ENCODE measurements around the gene BLOC1S6. TPM values are rescaled to one million over a fixed set of nuclear protein-coding genes. Genes with fewer than 3 reads are reported as not detected.

Gene BLOC1S6
- total RNA-seq, 4 donors from 2014 or later, result 18.3 to 61.1 (median 32.0) TPM

DNA sequence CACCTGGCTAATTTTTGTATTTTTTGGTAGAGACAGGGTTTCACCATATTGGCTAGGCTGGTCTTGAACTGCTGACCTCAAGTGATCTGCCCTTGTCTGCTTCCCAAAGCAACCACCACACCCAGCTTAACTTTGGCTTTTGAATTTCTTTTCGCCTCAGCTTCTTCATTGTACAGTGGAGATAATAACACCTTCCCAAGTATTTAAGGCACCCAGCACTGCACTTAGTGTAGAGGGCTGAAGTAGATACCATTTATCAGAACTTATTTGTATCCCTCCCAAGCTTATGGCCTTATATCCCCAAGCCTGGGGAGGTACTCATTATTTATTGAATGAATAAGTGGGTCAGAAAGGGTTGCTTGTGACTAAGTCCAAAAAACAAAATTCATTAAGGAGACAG, 50.0 kb downstream of the BLOC1S6 start:
- H3K27ac ChIP-seq, result peak overlapping the region; percentile 70 to 85 (median 74)
- H3K4me1 ChIP-seq, result peaks cover 0 to 58% (median 10%) of the 10 kb centered on the region in 4 donors
- H3K9me3 ChIP-seq, result no peaks in the 10 kb centered on the region
- no peaks in the 10 kb centered on the region for H3K36me3 ChIP-seq
- H3K27me3 ChIP-seq, result no peaks in the 10 kb centered on the region
- peak overlapping the region in 3 of 4 donors; percentile 24 to 88 (median 28) for H3K4me3 ChIP-seq
- DNase-seq, result no peak
- TF ChIP-seq, protein P1, sequence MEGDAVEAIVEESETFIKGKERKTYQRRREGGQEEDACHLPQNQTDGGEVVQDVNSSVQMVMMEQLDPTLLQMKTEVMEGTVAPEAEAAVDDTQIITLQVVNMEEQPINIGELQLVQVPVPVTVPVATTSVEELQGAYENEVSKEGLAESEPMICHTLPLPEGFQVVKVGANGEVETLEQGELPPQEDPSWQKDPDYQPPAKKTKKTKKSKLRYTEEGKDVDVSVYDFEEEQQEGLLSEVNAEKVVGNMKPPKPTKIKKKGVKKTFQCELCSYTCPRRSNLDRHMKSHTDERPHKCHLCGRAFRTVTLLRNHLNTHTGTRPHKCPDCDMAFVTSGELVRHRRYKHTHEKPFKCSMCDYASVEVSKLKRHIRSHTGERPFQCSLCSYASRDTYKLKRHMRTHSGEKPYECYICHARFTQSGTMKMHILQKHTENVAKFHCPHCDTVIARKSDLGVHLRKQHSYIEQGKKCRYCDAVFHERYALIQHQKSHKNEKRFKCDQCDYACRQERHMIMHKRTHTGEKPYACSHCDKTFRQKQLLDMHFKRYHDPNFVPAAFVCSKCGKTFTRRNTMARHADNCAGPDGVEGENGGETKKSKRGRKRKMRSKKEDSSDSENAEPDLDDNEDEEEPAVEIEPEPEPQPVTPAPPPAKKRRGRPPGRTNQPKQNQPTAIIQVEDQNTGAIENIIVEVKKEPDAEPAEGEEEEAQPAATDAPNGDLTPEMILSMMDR (IDR thresholded peaks at IDR 0.05), result no peak
- TF ChIP-seq POLR2A (IDR thresholded peaks at IDR 0.05), result no peak

DNA sequence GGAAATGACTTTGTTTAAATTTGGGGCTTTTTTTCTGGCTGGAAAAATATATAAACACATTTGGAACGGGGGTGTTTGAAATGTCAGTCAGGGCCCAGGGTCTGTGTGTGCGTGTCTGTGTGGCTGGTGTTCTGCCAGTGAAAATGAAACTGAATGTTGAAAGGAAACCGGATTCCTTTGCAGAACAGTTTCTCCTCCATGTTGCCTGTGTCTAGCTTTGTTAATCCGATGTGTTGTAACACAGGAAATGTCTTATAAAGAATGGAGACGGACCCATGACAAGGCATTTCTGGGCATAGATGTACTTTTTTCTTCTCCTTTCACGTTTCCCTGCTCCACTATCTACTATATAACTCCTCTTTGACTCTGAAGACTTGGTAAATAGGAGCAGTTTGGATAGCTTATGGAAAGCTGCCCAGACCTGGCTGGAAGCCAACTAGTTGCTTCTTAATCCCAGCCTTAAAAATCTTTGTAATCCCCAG, 50.4 kb downstream of the BLOC1S6 start:
- Histone ChIP-seq H3K4me3 (peak overlapping the region in 3 of 4 donors; percentile 24 to 88 (median 28)), H3K27me3 (no peaks in the 10 kb centered on the region), H3K36me3 (no peaks in the 10 kb centered on the region), H3K9me3 (no peaks in the 10 kb centered on the region), H3K27ac (peak overlapping the region; percentile 70 to 85 (median 74)), H3K4me1 (peaks cover 0 to 61% (median 11%) of the 10 kb centered on the region in 4 donors)
- peak in 2 of 3 donors; percentile 53 to 74 for DNase-seq
- TF ChIP-seq, protein P1 (IDR thresholded peaks at IDR 0.05), result no peak
- TF ChIP-seq POLR2A (IDR thresholded peaks at IDR 0.05), result no peak

DNA sequence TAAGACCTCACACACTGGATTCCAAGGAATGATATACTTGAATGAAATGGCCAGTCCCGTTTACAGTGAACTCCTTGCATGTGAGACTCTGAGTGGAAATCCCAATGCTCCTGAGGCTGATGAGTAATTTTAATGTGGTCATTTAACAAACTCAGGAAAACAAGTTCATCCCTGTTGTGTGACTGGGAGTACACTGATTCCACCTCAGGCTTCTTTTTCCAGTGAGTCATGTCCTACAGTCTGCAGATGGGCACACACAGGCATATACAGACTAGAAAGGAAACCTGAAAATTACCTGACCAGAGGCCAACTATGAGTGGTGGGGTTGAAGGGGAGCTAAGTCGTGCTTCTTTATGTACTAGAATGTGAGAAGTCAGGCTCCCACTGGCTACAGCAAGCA, 53.4 kb downstream of the BLOC1S6 start:
- Histone ChIP-seq H3K27ac (peak overlapping the region in 3 of 4 donors; percentile 54 to 87 (median 84)), H3K27me3 (no peaks in the 10 kb centered on the region), H3K4me1 (peaks cover 0 to 82% (median 11%) of the 10 kb centered on the region in 4 donors), H3K9me3 (no peaks in the 10 kb centered on the region), H3K4me3 (no peak overlapping the region), H3K36me3 (no peaks in the 10 kb centered on the region)
- TF ChIP-seq, protein P1 (IDR thresholded peaks at IDR 0.05), result no peak
- no peak for TF ChIP-seq POLR2A (IDR thresholded peaks at IDR 0.05)
- no peak for DNase-seq

GRCh38 chr15:45641374-45641781, 54.2 kb downstream of the BLOC1S6 start:
- peaks cover 0 to 84% (median 13%) of the 10 kb centered on the region in 4 donors for H3K4me1 ChIP-seq
- H3K9me3 ChIP-seq, result no peaks in the 10 kb centered on the region
- peak in 1 of 3 donors; percentile 75 for DNase-seq
- peak overlapping the region in 3 of 4 donors; percentile 54 to 87 (median 84) for H3K27ac ChIP-seq
- H3K36me3 ChIP-seq, result no peaks in the 10 kb centered on the region
- peak overlapping the region in 2 of 4 donors; percentile 4 to 29 for H3K4me3 ChIP-seq
- H3K27me3 ChIP-seq, result no peaks in the 10 kb centered on the region
- TF ChIP-seq POLR2A (IDR thresholded peaks at IDR 0.05), result no peak
- TF ChIP-seq, protein P1 (IDR thresholded peaks at IDR 0.05), result peak in 3 of 6 experiments; percentile 41 to 61 (median 50)

GRCh38 chr15:45641999-45642932, 55.1 kb downstream of the BLOC1S6 start:
- TF ChIP-seq POLR2A (IDR thresholded peaks at IDR 0.05), result no peak
- TF ChIP-seq, protein P1 (IDR thresholded peaks at IDR 0.05), result no peak
- Histone ChIP-seq H3K27ac (peak overlapping the region; percentile 54 to 87 (median 71)), H3K27me3 (no peaks in the 10 kb centered on the region), H3K9me3 (no peaks in the 10 kb centered on the region), H3K36me3 (no peaks in the 10 kb centered on the region), H3K4me3 (peak overlapping the region in 1 of 4 donors; percentile 29), H3K4me1 (peaks cover 0 to 76% (median 11%) of the 10 kb centered on the region in 4 donors)
- no peak for DNase-seq
